ENCODE results near the gene COPS8.

- TF ChIP-seq MAX (CRISPR knock-in tag; IDR thresholded peaks at IDR 0.05) (no peak), CREB1 (CRISPR knock-in tag; IDR thresholded peaks at IDR 0.05) (no peak), FOXJ3 (CRISPR knock-in tag; IDR thresholded peaks at IDR 0.05; ENCODE audit: borderline replicate concordance) (no peak), FOXK1 (CRISPR knock-in tag; IDR thresholded peaks at IDR 0.05) (no peak), CBFB (CRISPR knock-in tag; IDR thresholded peaks at IDR 0.05; ENCODE audit: low read depth) (no peak), RELA (CRISPR knock-in tag; IDR thresholded peaks at IDR 0.05; ENCODE audit: borderline replicate concordance) (no peak), FOXP4 (CRISPR knock-in tag; IDR thresholded peaks at IDR 0.05) (no peak), CTCF (IDR thresholded peaks at IDR 0.05) (no peak), JAZF1 (CRISPR knock-in tag; IDR thresholded peaks at IDR 0.05) (no peak), ZNF232 (CRISPR knock-in tag; IDR thresholded peaks at IDR 0.05) (no peak), NR1H2 (CRISPR knock-in tag; IDR thresholded peaks at IDR 0.05) (no peak), ESRRA (CRISPR knock-in tag; IDR thresholded peaks at IDR 0.05; ENCODE audit: borderline replicate concordance) (no peak), TEAD1 (CRISPR knock-in tag; IDR thresholded peaks at IDR 0.05) (no peak)
Observed at GRCh38 chr2:237090906-237091305, 5.2 kb downstream of the COPS8 start.

Measured in WTC11 (cell line).